HG02943 (cell line): Measurements from ENCODE around the gene GPC6.

Experiments used
- ATAC-seq: cut with Tn5 transposase; IDR thresholded peaks from one replicate; pipeline ENCODE4 v1.9.1; 2021; ENCODE audit warnings: mild to moderate bottlenecking, low read depth, moderate library complexity; ENCODE audit not compliant: unreplicated experiment

The GPC6 gene

GRCh38 chr13:94242554-94242953 lies 1015.9 kb downstream of the GPC6 start:
- no peak for ATAC-seq

GRCh38 chr13:94243551-94243950 lies 1016.9 kb downstream of the GPC6 start:
- ATAC-seq: no peak

- ATAC-seq: no peak
Observed at GRCh38 chr13:94246495-94246894, 1019.9 kb downstream of the GPC6 start.

GRCh38 chr13:94247890-94248289 lies 1021.3 kb downstream of the GPC6 start:
- ATAC-seq: no peak

- ATAC-seq: no peak
Observed at GRCh38 chr13:94248454-94249228, 1022.0 kb downstream of the GPC6 start.

GRCh38 chr13:94249512-94249911 lies 1022.9 kb downstream of the GPC6 start:
- no peak for ATAC-seq

- ATAC-seq: no peak
Observed at GRCh38 chr13:94251831-94252608, 1025.4 kb downstream of the GPC6 start.

- ATAC-seq: no peak
Observed at GRCh38 chr13:94254737-94255136, 1028.1 kb downstream of the GPC6 start.

GRCh38 chr13:94256721-94257120 lies 1030.1 kb downstream of the GPC6 start:
- ATAC-seq: no peak

GRCh38 chr13:94259984-94260383 lies 1033.4 kb downstream of the GPC6 start:
- ATAC-seq: no peak

- no peak for ATAC-seq
Observed at GRCh38 chr13:94261163-94261562, 1034.6 kb downstream of the GPC6 start.

- no peak for ATAC-seq
Observed at GRCh38 chr13:94263038-94263437, 1036.4 kb downstream of the GPC6 start.

GRCh38 chr13:94267581-94268366 lies 1041.2 kb downstream of the GPC6 start:
- no peak for ATAC-seq

GRCh38 chr13:94268661-94269060 lies 1042.1 kb downstream of the GPC6 start:
- no peak for ATAC-seq

GRCh38 chr13:94269557-94269956 lies 1043.0 kb downstream of the GPC6 start:
- ATAC-seq: no peak

- ATAC-seq: no peak
Observed at GRCh38 chr13:94270556-94270955, 1043.9 kb downstream of the GPC6 start.

GRCh38 chr13:94272038-94272437 lies 1045.4 kb downstream of the GPC6 start:
- ATAC-seq: no peak

GRCh38 chr13:94280349-94280748 lies 1053.7 kb downstream of the GPC6 start:
- ATAC-seq: no peak

- no peak for ATAC-seq
Observed at GRCh38 chr13:94280845-94281244, 1054.2 kb downstream of the GPC6 start.

- no peak for ATAC-seq
Observed at GRCh38 chr13:94286581-94286980, 1060.0 kb downstream of the GPC6 start.
